GM23338 (cell line): ENCODE data around the gene C11orf21. TPM values are rescaled to one million over a fixed set of nuclear protein-coding genes. Genes with fewer than 3 reads are reported as not detected.

Experiments used
- polyA plus RNA-seq: library from polyadenylated mRNA; unstranded; fragments of >200 nt; fragmentation: Nextera tagmentation; extraction: Ambion mirVana; gene quantifications from 2 replicates; pipeline ENCODE4 v1.2.1, GENCODE V29; 2016
- small RNA-seq: library from RNA; depleted of rRNA; stranded (forward); fragments of <200 nt; gene quantifications from one replicate; pipeline ENCODE3, GENCODE V24; 2014; ENCODE audit warnings: low replicate concordance
- total RNA-seq: library from RNA; depleted of rRNA; stranded (reverse); fragments of >200 nt; shearing (Covaris generic); gene quantifications from 2 replicates; pipeline ENCODE4 v1.2.3, GENCODE V29; 2014; rRNA removed

C11orf21 gene
- total and polyA plus RNA-seq, 2 experiments from 2014 or later = not detected

Small RNA genes lying within 50 kb of the gene (small RNA-seq; reads per million reads assigned to genes)
- gene RNU6-878P = not detected

Other genes starting within 250 kb of the C11orf21 start
- 0.70 and 1.4 TPM in 2 replicates for gene IGF2, start 162.5 kb downstream of the C11orf21 start, total RNA-seq
- 4.0 and 4.4 TPM in 2 replicates for gene IGF2, start 162.5 kb downstream of the C11orf21 start, polyA plus RNA-seq
- not detected in 2 replicates for gene INS, start 140.7 kb downstream of the C11orf21 start, total RNA-seq
- gene INS, start 140.7 kb downstream of the C11orf21 start, polyA plus RNA-seq = not detected in 2 replicates
- not detected in 2 replicates for gene TH, start 130.1 kb downstream of the C11orf21 start, total RNA-seq
- 0.34 TPM in 1 of 2 replicates, not detected in the other for gene TH, start 130.1 kb downstream of the C11orf21 start, polyA plus RNA-seq
- 1.6 and 2.6 TPM in 2 replicates for gene ASCL2, start 31.3 kb downstream of the C11orf21 start, total RNA-seq
- 0.57 and 0.73 TPM in 2 replicates for gene ASCL2, start 31.3 kb downstream of the C11orf21 start, polyA plus RNA-seq
- gene TSPAN32, start 95 bp upstream of the C11orf21 start, total RNA-seq = not detected in 2 replicates
- gene TSPAN32, start 95 bp upstream of the C11orf21 start, polyA plus RNA-seq = not detected in 2 replicates
- gene CD81, start 75.4 kb upstream of the C11orf21 start, total RNA-seq = 290 and 346 TPM in 2 replicates
- gene CD81, start 75.4 kb upstream of the C11orf21 start, polyA plus RNA-seq = 88.6 and 95.5 TPM in 2 replicates
- gene TSSC4, start 98.8 kb upstream of the C11orf21 start, total RNA-seq = 27.7 and 44.3 TPM in 2 replicates
- gene TSSC4, start 98.8 kb upstream of the C11orf21 start, polyA plus RNA-seq = 27.5 and 31.3 TPM in 2 replicates
- not detected in 2 replicates for gene TRPM5, start 142.6 kb upstream of the C11orf21 start, total RNA-seq
- not detected in 2 replicates for gene TRPM5, start 142.6 kb upstream of the C11orf21 start, polyA plus RNA-seq
- 0.87 and 1.2 TPM in 2 replicates for gene KCNQ1, start 143.1 kb upstream of the C11orf21 start, total RNA-seq
- gene KCNQ1, start 143.1 kb upstream of the C11orf21 start, polyA plus RNA-seq = 0.45 and 1.1 TPM in 2 replicates